ENCODE results near the gene STARD5. TPM values are rescaled to one million over a fixed set of nuclear protein-coding genes. Genes with fewer than 3 reads are reported as not detected.
"Not testable (repeated sequence)": the region's sequence is repeated elsewhere in the genome, so short reads cannot be mapped to it uniquely, and the experiment has no call there.

Gene STARD5
- polyA plus RNA-seq, 2 of the 4 experiments (the other 2 are of a cell fraction) = 2.1 to 2.8 TPM

DNA sequence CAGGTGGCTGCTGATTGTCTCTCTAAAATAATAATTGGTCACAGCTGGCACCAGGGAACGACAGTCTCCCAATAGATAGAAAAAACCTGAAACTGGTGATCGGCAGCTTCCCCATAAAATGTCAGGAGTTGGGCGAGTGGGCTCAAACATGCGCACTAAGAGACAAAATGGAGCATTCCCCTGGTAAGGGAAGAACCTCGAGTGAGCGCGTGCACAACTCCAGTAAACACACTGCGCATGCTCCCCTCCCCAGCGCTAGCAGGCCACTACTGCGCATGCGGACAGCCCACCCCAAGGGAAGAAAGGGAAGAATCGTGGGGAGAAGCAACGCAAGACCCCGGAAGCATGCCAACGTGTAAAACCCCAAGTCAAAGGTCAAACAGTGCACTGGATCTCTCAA is 7.7 kb upstream of the STARD5 start:
- ATAC-seq = no peak

DNA sequence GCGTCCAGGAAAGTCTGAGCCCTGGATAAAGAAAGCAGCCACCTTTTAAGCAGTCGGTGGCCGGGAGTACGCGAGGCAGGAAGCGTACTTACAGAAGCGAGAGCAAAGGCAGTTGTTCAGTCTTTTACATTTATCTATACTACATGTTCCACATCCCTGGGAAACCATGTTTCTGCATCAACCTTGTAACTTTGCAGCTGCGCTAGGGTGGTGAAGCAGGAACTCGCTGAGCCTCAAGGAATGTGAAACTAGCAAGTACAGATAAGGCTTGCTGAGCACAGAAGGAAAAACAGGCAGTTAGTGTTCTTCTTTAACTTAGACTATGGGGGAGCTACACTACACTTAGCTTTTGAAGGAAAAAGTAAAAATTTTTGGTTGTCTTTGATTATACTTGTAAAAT is 7.2 kb upstream of the STARD5 start:
- H3K4me2 ChIP-seq; H3K4me1 ChIP-seq; DNase-seq (ENCODE audit: low read depth in 1 of 2, low spot score in 1 of 2); H3K4me3 ChIP-seq; H3K9me3 ChIP-seq; ATAC-seq; FAIRE-seq; H3K27ac ChIP-seq; POLR2A ChIA-PET: not testable (repeated sequence)
- CTCF ChIA-PET = interaction anchor here (1.0 to 1.5 kb wide), 2 partner anchors 38 to 65 kb away, joined by 3 to 4 read pairs; no protein-coding TSS in a partner anchor
- 74% methylated on average over 9 of the region's 9 CpGs for WGBS (ENCODE audit: missing lambda C conversion rate)

More for the DNA sequence above, 7.7 kb upstream of the STARD5 start:
- DNase-seq (ENCODE audit: low read depth in 1 of 2, low spot score in 1 of 2) (no peak), FAIRE-seq (no peak)
- H3K4me2 ChIP-seq = no peak overlapping the region
- CTCF ChIA-PET = interaction anchor here (1.0 to 1.5 kb wide), 3 partner anchors 9 to 66 kb away, joined by 3 to 4 read pairs (median 3); no protein-coding TSS in a partner anchor
- no peaks in the 10 kb centered on the region for H3K4me1 ChIP-seq
- no peak overlapping the region for H3K27ac ChIP-seq
- POLR2A ChIA-PET = no interaction called here
- TF ChIP-seq CBX2 (IDR thresholded peaks at IDR 0.05; ENCODE audit: borderline replicate concordance, low read depth) (no peak), JUN (IDR thresholded peaks at IDR 0.05) (no peak), FOXS1 (CRISPR knock-in tag; IDR thresholded peaks at IDR 0.05) (no peak), HOXB5 (CRISPR knock-in tag; IDR thresholded peaks at IDR 0.05) (no peak), NPAS2 (CRISPR knock-in tag; IDR thresholded peaks at IDR 0.05; ENCODE audit: borderline replicate concordance) (no peak)
- TF ChIP-seq, protein P1, sequence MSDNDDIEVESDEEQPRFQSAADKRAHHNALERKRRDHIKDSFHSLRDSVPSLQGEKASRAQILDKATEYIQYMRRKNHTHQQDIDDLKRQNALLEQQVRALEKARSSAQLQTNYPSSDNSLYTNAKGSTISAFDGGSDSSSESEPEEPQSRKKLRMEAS (IDR thresholded peaks at IDR 0.05) = no peak
- H3K9me3 ChIP-seq = no peaks in the 10 kb centered on the region
- 66% methylated on average over 15 of the region's 15 CpGs for WGBS (ENCODE audit: missing lambda C conversion rate)
- H3K4me3 ChIP-seq = no peak overlapping the region

DNA sequence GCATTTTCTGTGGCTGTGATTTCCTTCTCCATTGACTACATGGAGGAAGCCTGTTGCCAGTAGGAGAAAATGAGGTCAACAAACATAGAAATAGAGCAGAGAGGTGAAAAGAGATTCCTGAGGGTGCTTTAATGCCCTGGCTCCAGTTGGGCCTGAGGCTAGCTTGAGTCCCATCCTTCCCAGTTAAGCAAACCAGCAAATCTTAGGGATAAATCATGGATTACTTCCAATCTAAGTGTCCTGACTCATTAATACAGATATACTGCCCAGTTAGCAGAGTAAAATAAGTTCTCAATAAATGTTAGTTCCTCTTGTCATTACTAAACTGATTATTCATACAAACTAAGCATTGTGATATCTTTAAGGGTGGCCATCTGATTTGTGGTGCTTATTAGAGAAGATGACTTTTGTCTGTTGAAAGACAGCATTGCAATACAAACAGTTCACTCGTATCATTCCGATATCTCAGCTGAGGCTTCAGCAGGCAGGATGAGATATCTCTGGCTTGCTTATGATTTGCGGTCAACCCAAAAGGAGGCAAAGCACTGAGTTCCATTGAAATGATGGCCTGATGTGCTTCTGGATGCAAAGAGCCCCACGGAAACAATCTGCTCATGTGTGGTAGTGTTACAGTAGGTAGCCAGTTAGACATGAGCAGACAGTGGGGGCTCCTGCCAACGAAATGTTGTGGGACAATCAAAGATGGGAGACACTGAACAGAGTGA is 6.6 kb upstream of the STARD5 start:
- Histone ChIP-seq H3K4me3 (no peak overlapping the region), H3K4me2 (no peak overlapping the region), H3K9me3 (no peaks in the 10 kb centered on the region), H3K4me1 (no peaks in the 10 kb centered on the region), H3K27ac (no peak overlapping the region)
- ChIA-PET CTCF (interaction anchor here (1.0 kb wide), 1 partner anchor 9 kb away, joined by 3 read pairs; no protein-coding TSS in a partner anchor), POLR2A (no interaction called here)
- TF ChIP-seq CBX8 (IDR thresholded peaks at IDR 0.05) = no peak
- no peak for TF ChIP-seq CBX2 (IDR thresholded peaks at IDR 0.05; ENCODE audit: borderline replicate concordance, low read depth)
- TF ChIP-seq ZFP36 (IDR thresholded peaks at IDR 0.05; ENCODE audit: borderline replicate concordance, partially characterized antibody) = no peak
- no peak for TF ChIP-seq RFX5 (IDR thresholded peaks at IDR 0.05)
- TF ChIP-seq GATA3 (IDR thresholded peaks at IDR 0.05; ENCODE audit: borderline replicate concordance) = no peak
- TF ChIP-seq SMC3 (IDR thresholded peaks at IDR 0.05) = no peak
- TF ChIP-seq EHF (CRISPR knock-in tag; IDR thresholded peaks at IDR 0.05) = no peak
- no peak for TF ChIP-seq RNF2 (IDR thresholded peaks at IDR 0.05; ENCODE audit: borderline replicate concordance, low read depth)
- TF ChIP-seq EHMT2 (IDR thresholded peaks at IDR 0.05; ENCODE audit: low read depth) = no peak
- no peak for TF ChIP-seq HEYL (CRISPR knock-in tag; IDR thresholded peaks at IDR 0.05)
- TF ChIP-seq BHLHE40 (IDR thresholded peaks at IDR 0.05; ENCODE audit: low read depth, low read length) = no peak
- TF ChIP-seq, protein P2, sequence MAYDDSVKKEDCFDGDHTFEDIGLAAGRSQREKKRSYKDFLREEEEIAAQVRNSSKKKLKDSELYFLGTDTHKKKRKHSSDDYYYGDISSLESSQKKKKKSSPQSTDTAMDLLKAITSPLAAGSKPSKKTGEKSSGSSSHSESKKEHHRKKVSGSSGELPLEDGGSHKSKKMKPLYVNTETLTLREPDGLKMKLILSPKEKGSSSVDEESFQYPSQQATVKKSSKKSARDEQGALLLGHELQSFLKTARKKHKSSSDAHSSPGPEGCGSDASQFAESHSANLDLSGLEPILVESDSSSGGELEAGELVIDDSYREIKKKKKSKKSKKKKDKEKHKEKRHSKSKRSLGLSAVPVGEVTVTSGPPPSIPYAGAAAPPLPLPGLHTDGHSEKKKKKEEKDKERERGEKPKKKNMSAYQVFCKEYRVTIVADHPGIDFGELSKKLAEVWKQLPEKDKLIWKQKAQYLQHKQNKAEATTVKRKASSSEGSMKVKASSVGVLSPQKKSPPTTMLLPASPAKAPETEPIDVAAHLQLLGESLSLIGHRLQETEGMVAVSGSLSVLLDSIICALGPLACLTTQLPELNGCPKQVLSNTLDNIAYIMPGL (CRISPR knock-in tag; IDR thresholded peaks at IDR 0.05; ENCODE audit: borderline replicate concordance) = no peak
- FAIRE-seq (no peak), ATAC-seq (no peak), DNase-seq (ENCODE audit: low read depth in 1 of 2, low spot score in 1 of 2) (no peak)
- 61% methylated on average over 5 of the region's 5 CpGs for WGBS (ENCODE audit: missing lambda C conversion rate)

DNA sequence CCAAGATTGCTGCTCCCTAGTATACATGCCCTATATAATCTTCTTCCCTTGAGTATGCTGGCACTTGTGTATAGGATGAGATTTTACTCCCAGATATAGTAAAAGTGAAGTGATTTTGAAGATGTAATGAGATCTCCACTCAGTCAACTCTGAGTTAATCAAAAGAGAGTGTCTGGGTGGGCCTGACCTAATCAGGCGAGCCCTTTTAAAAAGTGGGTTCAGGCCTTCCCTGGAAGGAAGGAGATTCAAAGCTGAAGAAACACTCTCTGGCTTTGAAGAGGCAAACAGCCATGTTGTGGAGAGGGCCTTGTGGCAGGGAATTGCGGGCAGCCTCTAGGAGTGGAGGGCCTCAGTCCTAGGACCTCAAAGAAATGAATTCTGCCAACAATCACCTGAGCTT is 5.5 kb upstream of the STARD5 start:
- Histone ChIP-seq H3K4me3 (no peak overlapping the region), H3K9me3 (no peaks in the 10 kb centered on the region), H3K27ac (no peak overlapping the region), H3K4me1 (peaks cover 4% of the 10 kb centered on the region; the same call in 1 of the 3 replicates), H3K4me2 (no peak overlapping the region)
- POLR2A ChIA-PET = no interaction called here
- CTCF ChIA-PET = interaction anchor here (1.0 kb wide), 1 partner anchor 10 kb away, joined by 3 read pairs; no protein-coding TSS in a partner anchor
- DNase-seq (ENCODE audit: low read depth in 1 of 2, low spot score in 1 of 2) = no peak
- FAIRE-seq = no peak
- 83% methylated on average over 2 of the region's 2 CpGs for WGBS (ENCODE audit: missing lambda C conversion rate)
- no peak for ATAC-seq
- no peak for TF ChIP-seq GATA3 (IDR thresholded peaks at IDR 0.05; ENCODE audit: borderline replicate concordance)
- no peak for TF ChIP-seq ZNF302 (CRISPR knock-in tag; IDR thresholded peaks at IDR 0.05)
- no peak for TF ChIP-seq HEYL (CRISPR knock-in tag; IDR thresholded peaks at IDR 0.05)
- TF ChIP-seq PHF8 (IDR thresholded peaks at IDR 0.05; ENCODE audit: borderline replicate concordance, low read depth) = no peak
- TF ChIP-seq, protein P3, sequence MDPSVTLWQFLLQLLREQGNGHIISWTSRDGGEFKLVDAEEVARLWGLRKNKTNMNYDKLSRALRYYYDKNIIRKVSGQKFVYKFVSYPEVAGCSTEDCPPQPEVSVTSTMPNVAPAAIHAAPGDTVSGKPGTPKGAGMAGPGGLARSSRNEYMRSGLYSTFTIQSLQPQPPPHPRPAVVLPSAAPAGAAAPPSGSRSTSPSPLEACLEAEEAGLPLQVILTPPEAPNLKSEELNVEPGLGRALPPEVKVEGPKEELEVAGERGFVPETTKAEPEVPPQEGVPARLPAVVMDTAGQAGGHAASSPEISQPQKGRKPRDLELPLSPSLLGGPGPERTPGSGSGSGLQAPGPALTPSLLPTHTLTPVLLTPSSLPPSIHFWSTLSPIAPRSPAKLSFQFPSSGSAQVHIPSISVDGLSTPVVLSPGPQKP (IDR thresholded peaks at IDR 0.05; ENCODE audit: low read depth, low read length) = no peak
- no peak for TF ChIP-seq CEBPB (IDR thresholded peaks at IDR 0.05)
- TF ChIP-seq, protein P4, sequence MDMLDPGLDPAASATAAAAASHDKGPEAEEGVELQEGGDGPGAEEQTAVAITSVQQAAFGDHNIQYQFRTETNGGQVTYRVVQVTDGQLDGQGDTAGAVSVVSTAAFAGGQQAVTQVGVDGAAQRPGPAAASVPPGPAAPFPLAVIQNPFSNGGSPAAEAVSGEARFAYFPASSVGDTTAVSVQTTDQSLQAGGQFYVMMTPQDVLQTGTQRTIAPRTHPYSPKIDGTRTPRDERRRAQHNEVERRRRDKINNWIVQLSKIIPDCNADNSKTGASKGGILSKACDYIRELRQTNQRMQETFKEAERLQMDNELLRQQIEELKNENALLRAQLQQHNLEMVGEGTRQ (IDR thresholded peaks at IDR 0.05) = no peak
- no peak for TF ChIP-seq FOSB (CRISPR knock-in tag; IDR thresholded peaks at IDR 0.05)
- no peak for TF ChIP-seq HOXA7 (CRISPR knock-in tag; IDR thresholded peaks at IDR 0.05)
- TF ChIP-seq POLR2A (IDR thresholded peaks at IDR 0.05; ENCODE audit: low read length) = no peak
- no peak for TF ChIP-seq JUN (IDR thresholded peaks at IDR 0.05)
- no peak for TF ChIP-seq FOSL2 (IDR thresholded peaks at IDR 0.05)
- no peak for TF ChIP-seq FOSL2 (CRISPR knock-in tag; IDR thresholded peaks at IDR 0.05)
- TF ChIP-seq EHMT2 (IDR thresholded peaks at IDR 0.05; ENCODE audit: low read depth) = no peak
- TF ChIP-seq KDM5A (IDR thresholded peaks at IDR 0.05) = no peak
